Measurements from ENCODE around the gene HTD2.

HTD2 gene

DNA sequence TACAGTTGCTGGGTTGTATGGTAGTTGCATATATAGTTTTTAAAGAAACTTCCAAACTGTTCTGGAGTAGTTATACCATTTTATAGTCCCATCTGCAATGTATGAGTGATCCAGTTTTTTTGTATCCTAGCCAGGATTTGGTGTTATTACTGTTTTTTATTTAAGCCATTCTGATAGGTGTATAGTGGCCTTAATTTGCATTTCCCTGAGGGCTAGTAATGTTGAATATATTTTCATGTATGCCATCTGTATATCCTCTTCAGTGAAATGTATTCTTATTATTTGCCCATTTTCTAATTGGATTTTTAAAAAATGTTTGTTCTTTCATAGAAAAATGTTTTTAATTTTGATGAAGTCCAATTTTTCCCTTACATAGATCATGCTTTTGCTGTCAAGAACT is 55.5 kb downstream of the HTD2 start:
- TF ChIP-seq, protein P1, sequence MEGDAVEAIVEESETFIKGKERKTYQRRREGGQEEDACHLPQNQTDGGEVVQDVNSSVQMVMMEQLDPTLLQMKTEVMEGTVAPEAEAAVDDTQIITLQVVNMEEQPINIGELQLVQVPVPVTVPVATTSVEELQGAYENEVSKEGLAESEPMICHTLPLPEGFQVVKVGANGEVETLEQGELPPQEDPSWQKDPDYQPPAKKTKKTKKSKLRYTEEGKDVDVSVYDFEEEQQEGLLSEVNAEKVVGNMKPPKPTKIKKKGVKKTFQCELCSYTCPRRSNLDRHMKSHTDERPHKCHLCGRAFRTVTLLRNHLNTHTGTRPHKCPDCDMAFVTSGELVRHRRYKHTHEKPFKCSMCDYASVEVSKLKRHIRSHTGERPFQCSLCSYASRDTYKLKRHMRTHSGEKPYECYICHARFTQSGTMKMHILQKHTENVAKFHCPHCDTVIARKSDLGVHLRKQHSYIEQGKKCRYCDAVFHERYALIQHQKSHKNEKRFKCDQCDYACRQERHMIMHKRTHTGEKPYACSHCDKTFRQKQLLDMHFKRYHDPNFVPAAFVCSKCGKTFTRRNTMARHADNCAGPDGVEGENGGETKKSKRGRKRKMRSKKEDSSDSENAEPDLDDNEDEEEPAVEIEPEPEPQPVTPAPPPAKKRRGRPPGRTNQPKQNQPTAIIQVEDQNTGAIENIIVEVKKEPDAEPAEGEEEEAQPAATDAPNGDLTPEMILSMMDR (IDR thresholded peaks at IDR 0.05; ENCODE audit: low read depth, low read length): no peak
- H3K4me3 ChIP-seq (ENCODE audit: low read depth, low read length): no peak overlapping the region

DNA sequence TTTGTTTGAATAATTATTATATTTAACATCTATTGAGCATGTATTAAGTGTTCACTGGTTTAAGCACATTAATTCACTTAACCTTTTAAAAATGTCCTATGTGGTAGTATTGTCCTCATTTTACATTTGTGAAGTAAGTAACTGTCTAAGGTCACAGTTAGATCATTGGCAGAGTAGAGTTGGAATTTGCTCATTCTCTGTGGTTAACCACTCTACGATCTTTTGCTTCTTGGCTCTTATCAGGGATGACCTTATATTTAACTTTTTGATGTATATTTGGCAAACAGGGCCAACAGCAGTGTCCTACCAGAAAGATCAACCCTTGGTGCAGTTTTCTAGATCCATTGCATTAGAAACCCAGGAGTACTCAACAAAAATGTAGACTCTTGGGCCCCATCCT is 60.4 kb downstream of the HTD2 start:
- TF ChIP-seq, protein P1 (IDR thresholded peaks at IDR 0.05; ENCODE audit: low read depth, low read length): no peak
- no peak overlapping the region for H3K4me3 ChIP-seq (ENCODE audit: low read depth, low read length)

DNA sequence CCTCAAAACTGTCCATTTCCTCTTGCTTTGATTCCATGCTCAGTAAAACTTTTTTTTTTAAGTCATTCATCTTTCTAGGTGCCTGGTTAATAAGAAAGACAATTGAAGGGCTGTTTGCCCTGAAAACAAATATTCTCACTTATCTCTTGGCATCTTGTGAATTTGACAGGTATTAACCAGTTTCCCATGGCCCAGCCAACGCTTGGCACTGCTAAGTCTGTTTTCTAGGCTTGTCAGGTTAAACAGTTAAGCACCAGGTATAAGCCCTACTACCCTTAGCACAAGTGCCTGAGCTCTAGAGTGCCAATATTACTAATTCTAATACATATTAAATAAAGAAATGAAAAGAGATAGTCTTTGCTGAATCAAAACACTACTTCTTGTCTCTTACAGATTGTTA is 62.7 kb downstream of the HTD2 start:
- no peak overlapping the region for H3K4me3 ChIP-seq (ENCODE audit: low read depth, low read length)
- TF ChIP-seq, protein P1 (IDR thresholded peaks at IDR 0.05; ENCODE audit: low read depth, low read length): no peak
